GM12873 (cell line): Measurements from ENCODE around the gene MGAT4C.

Source experiments
- CTCF ChIP-seq: IDR thresholded peaks from 2 replicates; pipeline ENCODE4 v1.5.1; 2012; ENCODE audit warnings: low read depth, mild to moderate bottlenecking, moderate library complexity, low read length, control low read depth; ENCODE audit not compliant: insufficient read depth; ENCODE audit errors: missing control alignments

The MGAT4C gene

GRCh38 chr12:86249276-86249675 is 6.9 kb downstream of the MGAT4C start:
- TF ChIP-seq CTCF, result no peak

DNA sequence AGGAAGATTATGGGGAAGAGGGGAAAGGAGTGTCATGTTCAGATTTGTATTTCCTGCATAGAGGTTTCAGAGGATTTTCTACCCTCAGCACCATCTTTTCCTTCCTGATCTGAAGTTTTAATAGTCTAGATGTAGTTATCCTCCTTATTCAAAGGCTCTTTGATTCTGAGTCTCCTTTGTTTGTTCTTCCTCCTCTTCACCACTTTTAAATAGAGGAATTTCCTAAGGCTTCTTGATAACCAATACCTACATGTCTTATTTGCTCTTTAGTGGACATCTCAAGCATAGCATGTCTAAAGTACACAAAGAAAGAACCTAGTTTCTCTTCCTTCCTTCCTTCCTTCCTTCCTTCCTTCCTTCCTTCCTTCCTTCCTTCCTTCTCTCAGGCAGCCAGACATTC is 8.3 kb downstream of the MGAT4C start:
- no peak for TF ChIP-seq CTCF

DNA sequence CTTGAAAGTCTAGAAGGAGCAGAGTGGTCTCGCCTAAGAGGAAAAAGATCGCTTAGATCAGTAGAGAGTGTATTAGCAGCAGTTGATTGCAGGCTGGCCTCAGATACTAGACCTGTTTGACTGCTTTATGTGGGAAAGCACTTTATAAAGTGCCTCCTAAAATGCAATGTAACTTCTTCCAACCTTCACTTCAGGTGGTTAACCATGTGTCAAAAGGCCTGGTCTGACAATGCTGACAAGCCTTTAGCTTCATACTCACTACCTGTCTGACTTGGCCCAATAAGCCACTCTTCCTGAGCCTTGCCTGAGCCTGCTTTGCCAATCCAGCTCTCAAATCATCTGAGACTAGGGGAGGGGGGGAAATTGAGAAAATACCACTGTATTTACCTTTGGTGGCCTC is 14.6 kb downstream of the MGAT4C start:
- TF ChIP-seq CTCF, result no peak

GRCh38 chr12:86234316-86234855 is 21.8 kb downstream of the MGAT4C start:
- TF ChIP-seq CTCF, result no peak

DNA sequence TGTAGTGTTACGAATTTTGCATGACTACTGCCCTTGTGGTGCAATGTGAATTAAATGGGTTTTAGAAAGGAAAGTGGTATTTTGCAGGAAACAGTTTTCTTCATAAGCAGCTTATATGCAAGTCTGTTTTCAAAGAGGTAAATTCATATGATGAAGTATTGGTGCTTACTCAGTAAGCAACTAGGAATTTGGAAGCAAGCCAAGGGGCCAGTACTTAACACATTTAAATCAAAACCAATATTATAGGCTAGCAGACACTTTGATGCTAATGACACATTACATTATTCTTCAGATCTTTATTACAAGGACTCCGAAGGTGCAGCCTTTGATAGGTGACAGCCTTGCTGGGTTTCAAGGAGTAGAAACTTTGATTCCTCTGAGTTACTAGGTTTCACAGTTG is 23.1 kb downstream of the MGAT4C start:
- no peak for TF ChIP-seq CTCF

GRCh38 chr12:86230516-86231146 is 25.6 kb downstream of the MGAT4C start:
- no peak for TF ChIP-seq CTCF

DNA sequence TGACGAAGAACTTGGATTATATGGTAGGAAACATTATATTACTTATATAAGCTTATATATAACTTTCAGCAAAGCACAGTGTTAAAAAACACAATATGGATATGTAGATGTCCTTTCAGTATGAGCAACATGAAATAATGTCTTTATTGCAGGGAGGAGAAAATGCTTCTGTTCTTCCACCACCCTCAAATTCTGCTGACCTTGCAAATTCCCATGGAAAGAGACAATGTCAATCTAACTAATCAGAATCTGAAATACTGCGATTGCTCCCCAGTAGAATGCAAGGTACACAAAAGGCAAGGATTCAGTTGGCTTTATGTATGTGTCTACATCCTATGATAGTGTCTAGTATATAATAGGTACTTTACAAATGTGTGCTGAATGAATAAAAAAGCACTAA is 26.4 kb downstream of the MGAT4C start:
- TF ChIP-seq CTCF, result no peak

DNA sequence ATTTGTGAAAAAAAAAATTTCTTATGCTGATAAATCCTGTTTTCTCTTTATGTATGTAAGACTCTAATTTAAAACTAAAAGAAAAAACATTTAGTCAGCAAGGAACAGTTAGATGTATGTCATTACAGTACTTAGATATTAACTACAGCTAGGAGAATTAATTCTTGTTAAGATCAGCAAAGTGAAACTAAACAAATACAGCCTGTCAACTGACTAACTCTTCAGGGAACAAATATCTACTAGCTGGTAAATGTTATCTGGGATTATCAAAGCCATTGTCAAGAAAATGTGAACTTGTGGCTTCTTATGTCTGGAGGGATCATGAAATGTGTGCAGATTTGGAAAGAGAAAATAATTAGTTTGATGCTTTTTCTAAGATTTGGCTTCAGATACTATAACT is 27.5 kb downstream of the MGAT4C start:
- no peak for TF ChIP-seq CTCF
